KBM-7 (cell line): ENCODE results near the gene RAB25.
A peak's percentile ranks its signal among the peaks of the same experiment; 100 is the strongest.

Source experiments
- DNase-seq: peaks from one replicate; pipeline ENCODE4 v3.0.0-alpha.2; 2015
- in situ Hi-C: fragments of 300-500 bp; cut with MboI; formaldehyde crosslinking; loops from 2 replicates; pipeline ENCODE4 v1.14.3; 2020; ENCODE audit warnings: low sequenced_read_pairs, low pct_unique_long_range_greater_than_20kb, mixed read lengths

Gene RAB25

GRCh38 chr1:156096640-156097391 lies 35.9 kb downstream of the RAB25 start:
- DNase-seq: peak; percentile 93
- in situ Hi-C loops: no loop called here

GRCh38 chr1:156097499-156098178 lies 36.7 kb downstream of the RAB25 start:
- in situ Hi-C loops: no loop called here
- DNase-seq: no peak

GRCh38 chr1:156098784-156099183 lies 37.8 kb downstream of the RAB25 start:
- no peak for DNase-seq
- in situ Hi-C loops: no loop called here

DNA sequence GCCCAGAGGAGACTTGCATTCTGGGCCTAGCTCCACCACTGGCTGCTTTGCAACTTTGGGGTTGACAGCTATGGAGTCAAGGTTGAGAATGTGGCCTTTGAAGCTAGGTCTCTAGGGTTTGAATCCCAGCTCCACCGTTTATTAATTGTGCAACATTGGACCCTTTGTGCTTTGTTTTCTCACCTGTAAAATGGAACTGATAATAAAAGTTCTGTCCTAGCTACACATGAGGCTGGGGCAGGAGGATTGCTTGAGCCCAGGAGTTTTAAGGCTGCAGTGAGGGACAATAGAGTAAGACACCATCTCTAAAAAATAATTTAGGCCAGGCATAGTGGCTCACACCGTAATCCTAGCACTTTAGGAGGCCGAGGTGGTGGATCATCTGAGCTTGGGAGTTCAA lies 38.3 kb downstream of the RAB25 start:
- in situ Hi-C loops: no loop called here
- DNase-seq: no peak

- DNase-seq: no peak
These were observed 39.4 kb downstream of the RAB25 start for GRCh38 chr1:156100205-156100995.

DNA sequence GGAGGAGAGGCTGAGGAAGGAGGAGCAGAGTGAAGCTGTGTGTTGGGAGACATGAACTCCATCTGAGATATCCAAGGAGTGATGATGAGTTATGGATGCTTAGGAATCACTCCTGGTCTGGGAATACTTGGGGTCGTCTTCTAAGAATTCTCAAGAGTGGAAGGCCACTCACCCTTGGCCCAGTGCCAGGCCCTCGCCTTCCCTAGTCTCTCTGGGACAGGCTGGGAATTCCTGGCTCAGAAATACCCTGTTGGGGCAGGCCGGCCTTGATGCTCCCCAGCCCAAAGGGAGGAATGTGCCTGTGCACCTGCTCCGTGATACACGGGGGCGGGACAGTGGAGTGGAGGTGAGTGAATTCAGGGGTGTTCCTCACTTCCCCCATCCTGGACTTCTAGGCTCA lies 40.9 kb downstream of the RAB25 start:
- in situ Hi-C loops: no loop called here
- no peak for DNase-seq

More at GRCh38 chr1:156100205-156100995, 39.4 kb downstream of the RAB25 start:
- in situ Hi-C loops: no loop called here

DNA sequence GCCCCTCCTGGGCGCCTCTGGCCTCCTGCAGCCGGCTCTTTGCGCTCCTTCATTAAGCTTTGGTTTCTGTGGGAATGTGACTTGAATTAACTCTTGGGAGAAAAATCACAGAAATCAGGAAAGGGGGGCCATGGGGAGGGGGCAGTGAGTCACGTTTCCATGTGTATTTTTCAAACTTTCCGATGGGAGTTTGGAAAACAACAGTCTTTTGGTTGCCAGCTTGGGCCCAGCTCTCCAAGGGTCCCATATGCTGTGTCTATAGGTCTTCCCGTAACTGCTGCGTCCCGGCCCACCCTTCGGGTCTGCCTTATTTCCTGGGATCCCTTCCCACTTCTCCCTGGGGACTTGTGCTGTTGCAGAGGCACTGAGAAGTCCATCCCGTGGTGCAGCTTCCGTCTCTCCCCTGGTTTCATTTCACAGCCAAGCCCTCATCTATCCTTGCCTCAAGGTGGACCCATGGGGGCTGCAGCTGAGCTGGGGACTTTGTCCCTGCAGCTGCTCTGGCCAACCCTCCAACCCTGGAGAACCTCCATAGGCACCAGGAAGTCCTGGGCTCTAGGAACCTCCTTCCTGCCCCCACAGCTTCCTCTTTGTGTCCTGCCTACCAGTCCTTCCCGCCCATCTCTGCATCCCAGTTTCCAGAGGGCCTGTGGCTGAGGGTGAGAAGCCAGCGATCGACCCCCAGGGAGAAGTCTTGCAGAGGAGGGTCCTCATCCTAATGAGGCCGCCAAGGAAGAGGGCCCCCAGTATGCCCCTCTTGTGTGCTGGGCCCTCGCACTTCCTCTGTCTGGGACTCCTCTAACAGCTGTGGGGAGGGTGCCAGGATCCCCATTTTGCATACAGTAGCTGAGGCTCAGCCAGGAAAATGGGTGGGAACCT lies 41.9 kb downstream of the RAB25 start:
- peak; percentile 51 for DNase-seq
- in situ Hi-C loops: no loop called here

GRCh38 chr1:156103521-156103947 lies 42.6 kb downstream of the RAB25 start:
- DNase-seq: no peak
- in situ Hi-C loops: no loop called here

GRCh38 chr1:156104065-156104810 lies 43.3 kb downstream of the RAB25 start:
- in situ Hi-C loops: no loop called here
- peak; percentile 41 for DNase-seq

GRCh38 chr1:156104861-156105832 lies 44.2 kb downstream of the RAB25 start:
- in situ Hi-C loops: no loop called here

DNA sequence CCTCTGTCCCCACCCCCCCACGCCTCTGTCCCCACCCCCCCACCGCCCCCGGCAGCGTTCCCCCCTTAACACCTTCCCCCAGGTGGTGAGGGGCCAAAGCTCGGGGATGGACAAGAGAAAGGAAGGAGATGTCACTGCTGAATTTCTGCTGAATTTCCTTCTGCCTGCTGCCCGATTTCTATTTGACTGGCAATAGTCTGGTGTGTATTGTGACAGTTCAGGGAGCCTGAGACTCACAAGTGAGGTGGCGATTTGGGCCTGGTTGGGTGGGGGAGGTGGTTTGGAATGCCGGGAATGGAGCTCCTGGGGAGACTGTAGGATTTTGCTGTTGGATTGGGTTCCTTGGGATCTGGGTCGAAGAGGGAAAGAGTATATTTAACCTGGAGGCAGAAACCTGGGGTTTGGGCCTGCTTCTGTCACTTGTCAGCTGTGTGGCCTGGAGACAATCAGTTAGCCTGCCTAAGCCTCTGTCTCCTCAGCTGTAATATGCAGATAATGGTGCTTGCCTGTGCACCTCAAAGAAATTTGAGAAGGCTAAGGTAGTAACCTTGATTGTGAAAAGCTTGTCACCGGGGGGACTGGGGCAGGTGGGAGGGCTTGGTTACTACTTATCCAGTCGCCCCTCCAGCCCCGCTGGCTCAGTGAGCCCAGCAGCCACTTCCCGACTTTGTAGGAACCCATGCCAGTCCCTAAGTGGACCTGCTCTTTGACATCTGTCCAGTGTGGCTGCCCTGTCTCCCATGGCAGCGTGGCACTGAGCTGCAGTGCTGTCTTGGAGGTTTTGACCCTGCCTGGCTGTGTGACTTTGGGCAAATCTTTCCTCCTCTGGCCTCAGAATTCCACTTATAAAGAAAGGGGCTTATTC lies 45.9 kb downstream of the RAB25 start:
- no peak for DNase-seq
- in situ Hi-C loops: no loop called here

More at GRCh38 chr1:156104861-156105832, 44.2 kb downstream of the RAB25 start:
- DNase-seq: no peak

DNA sequence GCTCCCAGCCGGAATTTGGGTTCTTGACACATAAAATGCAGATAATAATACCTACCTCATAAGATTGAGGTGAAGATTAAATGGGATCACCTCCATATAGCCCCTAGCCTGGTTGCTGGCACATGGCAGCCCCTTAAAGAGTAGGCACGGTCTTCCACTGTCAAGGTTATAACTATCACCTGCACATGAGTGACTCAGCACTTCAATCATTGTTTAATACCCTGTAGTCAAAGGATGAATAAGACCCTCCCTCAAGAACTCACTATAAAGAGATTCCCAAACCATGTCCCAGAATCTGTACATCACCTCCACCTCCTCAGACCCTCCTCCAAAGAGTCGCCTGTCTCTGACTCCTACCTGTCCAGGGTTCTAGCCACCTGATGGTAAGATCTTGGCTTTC lies 47.1 kb downstream of the RAB25 start:
- in situ Hi-C loops: no loop called here

GRCh38 chr1:156108664-156109241 lies 47.8 kb downstream of the RAB25 start:
- no peak for DNase-seq
- in situ Hi-C loops: no loop called here

More for the DNA sequence above, 47.1 kb downstream of the RAB25 start:
- no peak for DNase-seq

DNA sequence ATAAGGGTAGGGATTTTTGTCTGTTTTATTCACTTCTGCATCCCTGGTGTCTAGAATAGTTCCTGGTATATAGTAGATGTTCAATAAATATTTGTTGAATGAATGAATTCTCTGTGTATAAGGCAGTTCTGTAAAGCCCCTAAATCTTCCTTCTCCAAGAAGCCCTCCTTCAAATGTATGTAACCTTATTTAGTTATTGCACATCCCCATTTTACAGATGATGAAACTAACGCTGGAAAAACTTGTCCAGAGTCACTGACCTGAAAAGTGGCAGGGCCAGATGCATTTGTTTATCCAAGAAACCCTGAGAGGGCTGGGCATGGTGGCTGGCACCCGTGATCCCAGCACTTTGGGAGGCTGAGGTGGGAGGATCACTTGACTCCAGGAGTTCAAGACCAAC lies 49.3 kb downstream of the RAB25 start:
- DNase-seq: no peak
- in situ Hi-C loops: no loop called here

DNA sequence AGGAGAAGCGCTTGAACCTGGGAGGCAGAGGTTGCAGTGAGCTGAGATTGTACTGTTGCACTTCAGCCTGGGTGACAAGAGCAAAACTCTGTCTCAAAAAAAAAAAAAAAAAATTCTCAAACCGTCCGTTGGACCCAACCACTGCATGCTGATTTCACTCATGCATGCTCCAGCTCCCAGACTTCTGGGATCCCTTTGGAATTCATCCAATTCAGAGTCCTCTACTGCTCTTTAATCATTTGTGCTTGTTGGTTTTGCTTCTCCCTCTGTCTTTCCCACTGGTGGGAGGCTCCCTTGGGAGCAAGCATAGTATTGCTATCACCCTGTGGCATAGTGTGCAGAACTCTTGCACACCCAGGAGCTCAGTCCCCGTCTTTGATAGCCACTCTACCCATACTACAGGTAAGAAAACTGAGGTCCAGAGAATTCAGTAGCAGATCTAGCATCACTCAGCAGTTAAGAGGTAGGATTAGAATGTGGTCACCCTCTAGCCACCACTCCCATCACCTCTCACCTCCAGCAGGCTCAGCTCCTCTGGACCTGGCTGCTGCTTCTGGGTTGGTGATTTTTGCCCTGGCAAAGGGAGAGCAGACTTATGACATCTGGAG lies 50.5 kb downstream of the RAB25 start:
- in situ Hi-C loops: no loop called here
- DNase-seq: no peak
